Limb (tissue), 2 donors: ENCODE results near the gene GPR82.
"Not testable (repeated sequence)": the region's sequence is repeated elsewhere in the genome, so short reads cannot be mapped to it uniquely, and the experiment has no call there.

ENCODE experiments used
- DNase-seq, 2 donors: peaks; one replicate each; pipeline ENCODE4 v3.0.0-alpha.2; 2016; ENCODE audit errors: extremely low spot score in 2 of 2

GPR82 gene

DNA sequence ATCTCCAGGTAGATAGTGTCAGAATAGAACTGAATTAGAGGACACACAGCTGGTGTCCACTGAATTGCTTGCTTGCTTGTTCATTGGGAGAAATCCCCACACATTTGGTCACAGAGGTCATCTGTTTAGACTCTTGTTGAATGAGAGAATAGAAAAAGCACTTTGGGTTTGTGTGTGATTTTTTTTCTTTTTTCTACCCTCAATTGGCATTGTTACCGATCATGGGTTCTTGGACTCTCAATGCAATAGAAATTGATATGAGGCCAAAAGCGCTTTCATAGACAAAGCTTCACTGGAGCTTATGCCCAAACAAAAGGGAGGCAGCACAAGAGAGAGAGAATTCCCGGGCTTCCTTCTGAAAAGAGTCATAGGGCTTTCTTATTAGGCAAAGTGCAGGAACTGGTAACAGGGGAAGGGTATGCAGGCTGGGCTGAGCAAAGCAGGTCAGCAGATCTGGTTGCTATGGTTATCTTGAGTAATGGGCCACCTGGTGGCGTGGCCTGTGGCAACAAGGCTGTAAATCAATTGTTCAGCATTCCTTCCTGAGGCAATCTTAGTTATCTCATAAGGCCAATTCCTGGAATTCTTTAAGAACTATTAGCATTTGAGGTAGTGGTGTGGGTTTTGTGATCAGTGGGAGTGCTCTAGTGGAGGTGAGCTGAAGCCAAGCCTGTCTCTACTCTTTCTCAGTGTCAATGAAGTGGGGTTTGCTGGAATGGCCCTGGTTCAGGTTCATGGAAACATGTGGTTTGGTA, 5.3 kb upstream of the GPR82 start:
- DNase-seq = no peak

DNA sequence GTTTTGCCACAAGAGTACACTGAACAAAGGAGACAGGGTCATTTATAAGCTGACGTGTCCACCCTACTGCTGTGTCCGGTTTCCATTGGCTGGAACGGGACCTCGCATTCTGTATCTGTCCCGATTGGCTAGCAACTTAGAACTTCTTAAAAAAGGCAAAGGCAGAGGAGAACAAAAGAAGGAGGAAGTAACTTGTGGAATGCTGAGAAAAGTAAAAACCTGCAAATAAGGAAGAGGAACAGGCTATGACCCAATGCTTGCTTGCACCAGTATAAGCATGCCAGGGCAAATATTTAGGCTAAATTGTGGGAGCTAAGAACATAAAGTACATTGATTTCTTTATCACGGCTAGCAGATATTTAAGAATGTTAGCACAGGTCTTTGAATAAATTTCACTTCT, 4.4 kb upstream of the GPR82 start:
- DNase-seq = not testable (repeated sequence)

DNA sequence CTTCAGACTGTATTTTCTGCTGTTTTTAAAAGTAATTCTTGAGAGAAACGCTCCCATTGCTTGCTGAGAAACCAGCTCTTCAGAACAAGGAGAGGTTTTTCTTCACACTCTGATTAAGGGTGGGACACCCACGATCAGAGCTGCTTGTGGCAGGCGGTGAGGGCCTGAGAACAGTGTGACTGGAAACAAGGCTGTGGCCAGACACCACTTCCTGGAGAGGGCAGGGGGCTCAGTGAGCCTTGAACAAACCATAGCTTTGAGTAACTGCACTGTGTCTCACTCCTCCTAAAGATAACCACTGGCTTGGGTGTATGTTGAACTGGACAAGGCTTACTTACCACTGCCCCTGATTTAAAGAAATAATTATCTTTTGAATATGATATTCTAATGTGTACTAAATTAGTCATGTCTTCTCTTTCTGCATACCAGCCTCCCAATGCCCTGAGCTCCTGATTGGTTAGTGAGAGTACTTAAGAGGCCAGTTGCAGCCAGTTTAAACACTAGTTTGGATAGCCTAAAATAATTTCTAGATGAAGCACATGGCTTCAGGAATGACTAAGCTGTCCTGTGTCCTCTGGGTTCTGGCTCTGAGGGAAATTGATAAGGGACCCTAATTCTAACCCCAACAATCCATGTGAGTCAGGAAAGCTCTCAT, 3.7 kb upstream of the GPR82 start:
- DNase-seq = no peak

DNA sequence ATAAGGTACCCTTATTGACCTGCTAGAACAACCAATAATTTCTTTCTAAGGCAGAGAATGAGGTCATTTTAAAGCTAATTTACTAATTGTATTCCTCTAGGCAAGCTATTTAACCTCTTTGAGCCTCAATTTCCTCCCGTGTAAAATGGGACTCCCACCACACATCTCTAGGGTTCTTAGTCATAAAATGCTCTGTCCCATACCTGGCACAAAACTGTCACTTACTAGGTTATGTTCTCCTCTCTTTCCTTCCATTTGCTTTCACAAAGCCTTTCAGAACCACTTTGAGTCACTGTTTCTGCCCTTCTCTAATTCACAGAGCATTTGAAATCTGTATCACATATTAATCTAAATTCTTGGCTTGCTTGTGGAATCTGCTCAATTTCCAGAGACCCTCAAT, 2.4 kb upstream of the GPR82 start:
- no peak for DNase-seq

DNA sequence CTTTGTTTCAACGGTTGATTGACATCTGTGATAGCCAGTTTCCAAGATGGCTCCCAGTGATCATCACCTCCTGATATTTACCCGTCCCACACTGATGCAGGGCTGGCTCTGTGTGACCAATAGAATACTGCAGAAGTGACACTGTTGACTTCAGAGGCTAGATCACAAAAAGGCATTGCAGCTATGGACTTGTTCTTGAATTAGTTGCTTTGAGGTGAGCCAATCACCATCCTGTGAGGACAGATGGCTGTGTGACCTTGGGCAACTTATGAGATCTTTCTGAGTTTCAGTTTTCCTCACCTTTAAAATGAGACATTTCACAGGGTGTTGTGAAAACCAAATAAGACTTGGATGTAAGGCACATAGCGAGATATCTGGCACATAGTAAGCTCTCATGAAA, 1.8 kb upstream of the GPR82 start:
- no peak for DNase-seq

DNA sequence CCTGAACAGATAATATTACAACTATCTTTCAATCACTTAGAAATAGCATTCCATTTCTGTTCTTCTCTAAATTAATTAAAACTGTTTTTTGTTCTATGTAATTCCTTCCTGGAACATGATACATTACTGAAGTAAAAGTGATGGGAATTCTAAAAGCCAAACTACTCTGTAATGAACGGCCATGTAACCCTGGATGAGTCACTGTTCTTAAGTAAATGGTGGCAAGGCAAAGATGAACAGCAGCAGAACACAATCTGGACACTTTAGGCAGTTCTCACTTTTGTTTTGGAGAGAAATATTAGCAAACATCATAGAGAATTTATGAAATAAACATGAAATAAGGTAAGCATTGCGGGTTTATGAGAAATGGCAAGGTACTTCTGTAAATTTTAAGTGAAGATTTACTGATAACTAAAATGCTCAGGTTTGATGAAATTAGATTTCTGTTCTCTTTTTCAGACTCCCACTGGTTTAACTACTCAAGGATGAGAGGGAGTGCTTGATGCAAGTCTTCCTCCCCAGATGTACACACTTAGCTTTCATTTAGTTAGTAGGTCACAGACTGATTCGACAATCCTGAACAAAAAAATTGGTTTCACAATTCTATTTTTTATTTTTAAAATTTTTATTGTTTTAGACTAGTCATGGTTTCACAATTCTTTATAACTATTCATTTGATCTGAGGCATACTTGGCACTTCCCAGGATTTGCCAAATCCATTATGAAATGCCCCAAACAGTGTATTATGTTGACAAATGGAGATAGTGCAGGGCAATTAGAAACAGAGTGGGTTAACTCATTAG, 964 bp upstream of the GPR82 start:
- DNase-seq = no peak

DNA sequence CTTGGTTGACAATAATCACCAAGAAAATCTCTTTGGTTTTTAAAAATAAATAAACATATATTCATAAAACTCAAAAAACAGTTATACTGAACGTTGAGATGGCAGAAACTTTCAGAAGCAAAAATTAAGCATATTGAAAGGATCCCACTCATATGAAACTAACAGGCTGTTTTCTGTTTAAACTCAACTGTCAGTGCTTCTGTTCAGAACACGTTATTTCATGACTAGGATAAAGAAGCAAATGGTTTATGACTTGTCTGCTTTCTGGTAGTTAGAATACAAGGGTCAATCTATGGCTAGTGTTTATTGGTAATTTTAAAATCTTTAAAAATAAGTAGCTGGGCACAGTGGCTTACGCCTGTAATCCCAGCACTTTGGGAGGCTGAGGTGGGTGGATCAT, 4.1 kb downstream of the GPR82 start:
- no peak for DNase-seq

DNA sequence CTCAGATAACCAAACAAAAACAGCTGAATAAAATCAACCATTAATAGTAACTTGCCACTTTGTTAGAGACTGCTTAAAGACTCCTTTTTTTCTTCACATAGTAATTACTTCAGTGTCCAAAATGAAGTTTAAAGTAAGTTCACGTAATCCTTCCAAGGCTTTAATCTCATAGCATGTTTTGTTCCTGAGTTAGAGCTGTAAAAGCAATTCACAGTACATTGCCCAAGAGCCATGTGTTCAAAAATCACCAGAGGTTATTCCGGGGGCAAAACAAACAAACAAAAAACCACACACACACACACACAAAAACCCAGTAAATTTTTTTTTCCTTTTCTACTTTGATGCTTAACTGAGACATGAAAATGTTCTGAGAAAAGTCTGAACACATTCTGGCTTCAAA, 6.1 kb downstream of the GPR82 start:
- DNase-seq = no peak

DNA sequence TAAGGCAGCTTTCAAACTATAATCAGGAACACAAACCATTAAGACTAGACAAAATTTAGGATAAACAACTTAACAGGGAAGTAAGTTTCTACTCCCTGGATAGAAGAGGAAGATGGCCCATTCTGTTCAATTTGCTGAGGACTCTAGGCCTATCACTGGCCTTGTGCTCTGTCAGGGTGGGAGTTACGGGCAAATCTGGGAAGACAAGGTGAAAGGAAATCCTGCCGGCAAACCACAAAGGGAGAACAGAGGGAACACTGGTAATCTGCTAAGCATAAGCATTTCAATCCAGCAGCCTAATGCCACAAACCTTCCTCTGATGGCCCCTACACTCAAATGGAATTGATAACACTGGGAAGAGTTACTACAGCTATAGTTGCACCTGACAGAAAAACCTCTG, 8.3 kb downstream of the GPR82 start:
- DNase-seq = no peak

DNA sequence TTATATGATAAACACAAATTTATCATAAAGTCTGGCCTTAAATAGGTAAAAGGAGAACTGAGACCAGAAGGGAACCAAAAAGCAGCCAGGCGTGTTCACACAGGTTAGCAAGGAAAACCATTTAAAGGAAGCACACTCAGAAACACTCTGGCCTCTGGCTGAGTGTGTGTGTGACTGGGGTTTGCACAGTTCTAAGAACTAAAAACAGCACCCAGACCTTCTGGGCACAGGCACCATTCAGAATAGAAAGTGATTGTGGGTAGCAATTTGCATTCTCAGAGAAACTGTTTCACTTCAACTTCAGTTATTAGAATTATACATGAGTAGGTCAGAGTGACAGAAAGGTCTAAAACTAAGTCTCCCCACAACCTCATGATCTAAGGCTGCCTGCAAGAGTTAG, 10.0 kb downstream of the GPR82 start:
- no peak for DNase-seq

DNA sequence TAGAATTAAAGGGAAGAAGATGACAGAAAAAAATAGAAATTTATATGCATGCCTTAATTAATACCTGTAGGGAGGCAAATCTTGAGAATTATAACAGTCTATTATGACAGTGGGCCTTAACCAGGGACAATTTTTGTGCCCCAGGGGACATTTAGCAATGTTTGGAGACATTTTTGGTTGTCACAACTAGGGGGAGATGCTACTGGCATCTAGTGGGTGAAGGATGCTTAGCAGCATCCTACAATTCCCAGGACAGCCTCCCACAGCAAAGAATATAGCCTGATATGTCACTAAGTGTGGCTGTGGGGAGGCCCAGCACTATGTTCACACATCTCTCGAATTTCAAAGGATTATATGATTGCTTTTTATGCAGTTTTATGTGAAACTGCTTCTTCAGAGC, 10.5 kb downstream of the GPR82 start:
- DNase-seq = no peak

DNA sequence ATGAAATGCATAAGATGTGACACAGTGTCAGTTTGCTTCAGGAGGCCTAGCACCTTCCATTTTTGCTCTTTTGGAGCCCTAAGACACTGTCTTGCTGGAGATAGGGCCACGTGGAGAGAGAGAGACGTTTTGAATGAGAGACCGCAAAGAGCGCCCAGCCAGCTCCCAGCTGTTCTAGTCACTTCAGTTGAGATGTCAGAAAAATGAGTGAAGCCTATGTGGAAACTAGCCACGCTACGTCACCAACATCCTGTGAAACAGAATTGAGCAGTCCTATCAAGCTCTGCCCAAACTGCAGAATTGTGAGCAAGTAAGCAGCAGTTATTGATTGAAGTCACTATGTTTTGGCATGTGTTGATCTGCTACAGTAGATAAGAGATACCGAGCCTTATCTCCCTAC, 13.1 kb downstream of the GPR82 start:
- DNase-seq = no peak

DNA sequence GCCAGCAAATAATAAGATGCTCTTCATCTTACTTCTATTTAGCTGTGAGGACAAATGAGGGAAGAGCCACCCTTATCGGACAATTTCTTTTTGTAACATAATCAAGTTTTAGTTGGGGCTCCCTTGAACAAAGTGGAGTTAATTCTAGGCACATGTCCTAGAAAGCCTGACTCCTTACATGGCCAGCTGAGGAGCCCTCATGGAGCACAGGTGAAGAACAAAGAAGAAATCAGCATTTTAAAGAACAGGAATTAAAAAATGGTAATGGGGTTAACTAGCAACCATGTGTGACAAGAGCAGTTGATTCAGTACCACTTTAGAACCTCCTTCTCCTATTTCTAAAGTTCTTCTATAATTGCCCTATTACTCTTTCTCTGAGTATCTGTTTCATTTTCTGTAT, 15.9 kb downstream of the GPR82 start:
- no peak for DNase-seq

DNA sequence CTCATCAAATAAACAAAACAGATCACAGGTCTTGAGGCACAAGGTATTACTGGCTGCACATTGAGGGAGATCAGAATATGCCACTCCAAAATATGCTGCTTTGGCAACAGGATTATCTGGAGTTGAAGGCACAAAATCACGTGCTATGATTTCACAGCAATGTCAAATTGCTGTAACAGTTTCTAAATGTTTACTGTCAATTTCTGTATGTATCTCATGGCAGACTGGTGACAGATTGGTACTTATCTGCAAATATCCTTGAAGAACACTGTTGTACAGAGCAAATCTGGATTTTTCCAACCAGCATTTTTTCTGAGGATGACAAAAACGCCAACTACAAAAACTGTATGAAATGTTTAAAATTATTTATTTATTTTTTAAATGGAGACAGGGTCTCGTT, 26.7 kb downstream of the GPR82 start:
- DNase-seq = no peak

DNA sequence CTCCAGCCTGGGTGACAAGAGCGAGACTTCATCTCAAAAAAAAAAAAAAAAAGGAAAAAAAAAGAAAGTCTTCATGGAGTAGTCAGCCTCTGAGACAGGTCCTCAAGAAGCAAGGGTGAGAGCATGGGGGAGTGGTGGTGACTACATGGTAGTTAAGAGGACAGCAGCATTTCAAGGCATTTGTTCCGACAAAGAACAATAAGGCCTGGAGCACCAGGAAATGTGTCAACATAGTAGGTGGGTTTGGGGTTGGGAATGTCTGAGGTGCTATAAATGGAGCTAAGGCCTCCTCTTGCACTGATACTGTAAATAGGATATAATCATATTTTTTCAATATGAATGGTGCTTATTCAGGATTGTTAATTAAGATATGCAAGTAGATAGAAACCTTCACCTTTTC, 34.4 kb downstream of the GPR82 start:
- no peak for DNase-seq

DNA sequence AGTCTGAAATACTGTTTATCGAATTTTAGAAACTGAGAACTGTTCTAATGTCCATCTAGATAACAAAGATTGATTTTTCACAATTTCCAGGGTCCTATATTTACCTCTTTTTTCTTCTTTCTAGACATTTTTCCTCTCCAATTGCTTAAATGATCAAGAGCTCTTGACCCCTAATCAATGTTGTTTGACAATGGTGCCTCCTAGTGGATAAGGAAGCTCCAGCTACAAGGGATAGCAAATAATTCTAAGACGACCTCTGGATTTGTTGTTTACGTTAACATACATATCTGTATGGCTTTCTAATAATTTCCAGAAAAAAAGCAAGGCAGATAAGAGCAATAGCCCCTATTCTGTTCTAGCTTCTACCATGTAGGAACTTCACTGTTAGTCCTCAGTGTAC, 35.8 kb downstream of the GPR82 start:
- DNase-seq = no peak

DNA sequence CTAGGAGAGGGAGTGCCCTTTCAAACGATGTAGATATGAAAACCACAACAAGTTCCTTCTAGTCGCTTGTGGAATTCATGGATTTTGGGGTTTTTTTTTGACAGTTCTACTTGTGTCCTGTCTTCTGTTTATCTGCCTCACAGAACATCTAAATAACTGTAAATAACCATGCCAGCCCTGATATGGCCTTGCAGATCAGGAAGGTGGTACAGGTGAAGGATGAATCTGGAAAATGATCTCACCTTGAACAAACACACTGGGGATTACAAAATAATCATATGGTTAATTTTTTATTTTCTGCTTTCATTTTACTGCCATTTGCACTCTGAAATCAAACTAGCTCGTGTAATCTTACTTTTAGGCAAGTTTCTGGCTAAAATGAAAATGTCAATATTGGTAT, 37.2 kb downstream of the GPR82 start:
- DNase-seq = no peak

DNA sequence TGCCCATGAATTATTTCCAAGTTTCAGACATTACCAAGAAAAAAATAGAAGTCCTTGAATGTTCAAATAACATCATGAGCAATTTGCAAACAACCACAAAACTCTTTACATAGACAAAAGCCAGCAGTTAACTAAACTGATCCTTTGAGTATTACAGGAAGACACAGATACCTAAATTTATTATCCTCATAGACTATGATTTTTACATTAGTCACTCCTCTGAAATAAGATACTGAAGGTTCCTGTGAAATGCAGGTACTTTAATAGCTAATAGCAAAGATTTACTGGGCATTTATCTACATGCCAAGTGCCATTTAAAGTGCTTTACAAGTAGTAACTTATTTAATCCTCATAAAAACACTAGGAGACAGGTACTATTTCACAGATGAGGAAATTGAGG, 37.7 kb downstream of the GPR82 start:
- no peak for DNase-seq

DNA sequence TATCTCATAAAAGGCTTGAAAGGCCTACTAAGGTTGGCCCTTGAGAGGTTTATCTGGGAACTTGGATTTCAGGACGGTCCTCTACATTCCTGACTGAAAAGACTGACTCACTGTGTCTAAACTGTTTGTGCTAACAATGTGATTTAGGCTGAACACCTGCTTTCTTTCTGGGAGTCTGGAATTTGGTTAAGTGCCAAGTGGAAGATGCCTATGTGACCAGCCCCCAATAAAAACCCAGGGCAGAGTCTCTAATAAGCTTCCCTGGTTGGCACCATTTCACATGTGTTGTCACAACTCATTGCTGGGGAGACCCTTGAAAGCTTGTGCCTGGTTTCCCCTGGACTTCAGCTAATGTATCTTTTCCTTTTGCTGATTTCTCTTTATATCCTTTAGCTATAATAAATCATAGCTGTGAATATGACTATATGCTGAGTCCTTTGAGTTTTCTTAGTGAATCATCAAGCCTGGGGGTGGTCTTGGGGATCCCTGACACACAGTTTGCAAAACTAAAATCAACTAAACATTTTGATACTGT, 55.1 kb downstream of the GPR82 start:
- peak in 1 of 2 donors; percentile 8 for DNase-seq
